HepG2 (cell line): ENCODE results near the gene SLC35B1. TPM values are rescaled to one million over a fixed set of nuclear protein-coding genes. Genes with fewer than 3 reads are reported as not detected.

Experiments used
- CHD2 ChIP-seq: IDR thresholded peaks from 2 replicates; pipeline ENCODE4 v1.6.1; 2011; ENCODE audit warnings: low read depth, low read length, improper control_type of control experiment
- JARID2 ChIP-seq: sonication (generic); formaldehyde crosslinking; IDR thresholded peaks from 2 replicates; pipeline ENCODE4 v1.8.1; 2023; ENCODE audit warnings: missing genetic modification reagents, inconsistent platforms; ENCODE audit not compliant: insufficient replicate concordance
- MAFF ChIP-seq: IDR thresholded peaks from 2 replicates; pipeline ENCODE4 v1.6.1; 2011; ENCODE audit warnings: low read depth, low read length, improper control_type of control experiment
- MBD4 ChIP-seq: IDR thresholded peaks from 2 replicates; pipeline ENCODE4 v1.6.1; 2012; ENCODE audit warnings: low read length, inconsistent platforms, borderline replicate concordance
- MLLT10 ChIP-seq: sonication (generic); formaldehyde crosslinking; IDR thresholded peaks from 2 replicates; pipeline ENCODE4 v1.4.0; 2020; ENCODE audit warnings: missing genetic modification reagents
- MXI1 ChIP-seq: IDR thresholded peaks from 3 replicates; pipeline ENCODE4 v1.6.1; 2012; ENCODE audit warnings: low read depth, low read length, inconsistent platforms, borderline replicate concordance
- NONO ChIP-seq, 2 experiments: fragments of 450-650 bp in 1 of 2; sonication (generic) in 1 of 2; formaldehyde crosslinking in 1 of 2; IDR thresholded peaks in 1 of 2; conservative IDR thresholded peaks in 1 of 2; 2 replicates each; pipeline versions ENCODE4 v1.6.1 to v1.8.0; 2017 to 2022; ENCODE audit warnings: mild to moderate bottlenecking in 1 of 2, missing genetic modification reagents in 1 of 2, moderate library complexity in 1 of 2
- RAD21 ChIP-seq: fragments of 450-650 bp; formaldehyde crosslinking; IDR thresholded peaks from 2 replicates; pipeline ENCODE4 v1.5.0; 2020; ENCODE audit warnings: mild to moderate bottlenecking
- STAT5B ChIP-seq: sonication (generic); formaldehyde crosslinking; IDR thresholded peaks from 2 replicates; pipeline ENCODE4 v1.4.0; 2020; ENCODE audit warnings: missing genetic modification reagents
- U2AF2 ChIP-seq: fragments of 200-400 bp; formaldehyde crosslinking; IDR thresholded peaks from 2 replicates; pipeline ENCODE4 v1.6.1; 2017; ENCODE audit warnings: low read depth, mild to moderate bottlenecking, low read length
- ZBTB3 ChIP-seq: sonication (generic); formaldehyde crosslinking; IDR thresholded peaks from 2 replicates; pipeline ENCODE4 v1.4.0; 2020; ENCODE audit warnings: low read depth, mild to moderate bottlenecking, moderate library complexity, missing genetic modification reagents, borderline replicate concordance
- ZBTB49 ChIP-seq: sonication (generic); formaldehyde crosslinking; IDR thresholded peaks from 2 replicates; pipeline ENCODE4 v1.4.0; 2020; ENCODE audit warnings: missing genetic modification reagents, borderline replicate concordance
- ZNF343 ChIP-seq: sonication (generic); formaldehyde crosslinking; IDR thresholded peaks from 2 replicates; pipeline ENCODE4 v1.4.0; 2020; ENCODE audit warnings: mild to moderate bottlenecking, missing genetic modification reagents
- ZNF530 ChIP-seq: sonication (generic); formaldehyde crosslinking; IDR thresholded peaks from 2 replicates; pipeline ENCODE4 v1.5.0; 2020; ENCODE audit warnings: low read depth, mild to moderate bottlenecking, missing genetic modification reagents
- ZNF75D ChIP-seq: sonication (generic); formaldehyde crosslinking; IDR thresholded peaks from 2 replicates; pipeline ENCODE4 v1.8.1; 2023; ENCODE audit warnings: missing genetic modification reagents, mild to moderate bottlenecking, borderline replicate concordance
- polyA plus RNA-seq, 8 experiments: library from polyadenylated mRNA; depleted of rRNA in 3 of 8; stranded (reverse) in 7 of 8; unstranded in 1 of 8; fragments of >200 nt; fragmentation: Illumina TruSeq in 4 of 8; extraction: Trizol in 4 of 8; gene quantifications; 2 replicates each; pipeline versions ENCODE4 v1.2.1 to v1.2.3, GENCODE V29; 2011 to 2016; ENCODE audit warnings: low read depth in 4 of 8, missing spikeins in 1 of 8, mixed read lengths in 1 of 8; ENCODE audit not compliant: insufficient read depth in 1 of 8
- total RNA-seq, 5 experiments: library from RNA; depleted of rRNA; stranded (reverse); fragments of >200 nt; fragmentation: Illumina TruSeq; extraction: Trizol; gene quantifications; 2 replicates each; pipeline ENCODE4 v1.2.3, GENCODE V29; 2016; ENCODE audit warnings: low read depth in 1 of 5
- TF ChIP-seq, protein P1 (sequence below): sonication (generic); formaldehyde crosslinking; IDR thresholded peaks from 2 replicates; pipeline ENCODE4 v1.4.0; 2020; ENCODE audit warnings: missing genetic modification reagents
- TF ChIP-seq, protein P2 (sequence below): IDR thresholded peaks from 2 replicates; pipeline ENCODE4 v1.6.1; 2018; ENCODE audit warnings: missing genetic modification reagents, mild to moderate bottlenecking, missing compliant biosample characterization
- TF ChIP-seq, protein P3 (sequence below): sonication (generic); formaldehyde crosslinking; IDR thresholded peaks from 2 replicates; pipeline ENCODE4 v1.4.0; 2020; ENCODE audit warnings: missing genetic modification reagents
- TF ChIP-seq, protein P4 (sequence below): sonication (generic); formaldehyde crosslinking; IDR thresholded peaks from 2 replicates; pipeline ENCODE4 v1.4.0; 2020; ENCODE audit warnings: mild to moderate bottlenecking, missing genetic modification reagents
- TF ChIP-seq, protein P5 (sequence below): sonication (generic); formaldehyde crosslinking; IDR thresholded peaks from 2 replicates; pipeline ENCODE4 v1.5.0; 2020; ENCODE audit warnings: missing genetic modification reagents, mild to moderate bottlenecking, borderline replicate concordance

The SLC35B1 gene
- total and polyA plus RNA-seq, 2 of the 13 experiments (the other 11 are each of a cell fraction or from before 2014, with no cell fraction given), result 99.6 to 113 TPM

DNA sequence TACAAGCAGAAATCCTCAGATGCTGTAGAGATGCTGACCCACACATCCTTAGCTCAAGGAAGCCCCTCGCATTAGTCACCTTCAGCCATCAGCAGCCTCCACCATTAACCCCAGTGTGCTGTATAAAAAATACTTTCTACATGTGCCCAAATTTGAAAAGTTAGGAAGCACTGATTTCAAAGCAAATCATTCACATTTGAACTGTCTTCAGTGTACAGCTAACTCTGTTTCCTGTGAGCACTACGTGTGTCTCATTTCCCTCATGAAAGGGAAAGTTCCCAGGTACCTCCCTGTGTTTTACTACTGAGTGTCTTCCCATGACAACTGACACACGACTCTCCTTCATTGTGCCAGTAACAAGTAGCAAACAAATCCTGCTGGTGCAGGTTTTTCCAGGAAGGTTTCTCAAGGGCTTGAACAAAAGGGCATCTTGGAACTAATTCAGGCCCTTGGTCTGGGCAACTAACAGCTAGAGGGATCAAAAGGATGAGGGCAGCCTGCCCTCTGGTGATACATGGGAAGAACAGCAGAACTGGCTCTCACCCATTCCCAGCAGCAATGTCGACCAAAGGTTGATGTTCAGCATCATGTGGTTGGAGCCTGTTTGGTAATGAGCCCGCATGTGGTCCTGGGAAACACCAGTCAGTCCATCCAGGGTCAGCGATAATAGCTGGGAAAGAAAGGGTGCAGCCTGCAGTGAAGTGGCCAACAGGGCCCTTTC, 4.0 kb downstream of the SLC35B1 start (continued):
- TF ChIP-seq MXI1, result peak; percentile 40; the same call in 1 of the 3 replicates
- TF ChIP-seq MBD4, result no peak
- TF ChIP-seq CHD2, result no peak
- TF ChIP-seq, protein P1, sequence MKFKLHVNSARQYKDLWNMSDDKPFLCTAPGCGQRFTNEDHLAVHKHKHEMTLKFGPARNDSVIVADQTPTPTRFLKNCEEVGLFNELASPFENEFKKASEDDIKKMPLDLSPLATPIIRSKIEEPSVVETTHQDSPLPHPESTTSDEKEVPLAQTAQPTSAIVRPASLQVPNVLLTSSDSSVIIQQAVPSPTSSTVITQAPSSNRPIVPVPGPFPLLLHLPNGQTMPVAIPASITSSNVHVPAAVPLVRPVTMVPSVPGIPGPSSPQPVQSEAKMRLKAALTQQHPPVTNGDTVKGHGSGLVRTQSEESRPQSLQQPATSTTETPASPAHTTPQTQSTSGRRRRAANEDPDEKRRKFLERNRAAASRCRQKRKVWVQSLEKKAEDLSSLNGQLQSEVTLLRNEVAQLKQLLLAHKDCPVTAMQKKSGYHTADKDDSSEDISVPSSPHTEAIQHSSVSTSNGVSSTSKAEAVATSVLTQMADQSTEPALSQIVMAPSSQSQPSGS (CRISPR knock-in tag), result 0 out of 2 replicates have a peak, but pooled peaks have one; percentile 30
- no peak for TF ChIP-seq ZNF343 (CRISPR knock-in tag)
- no peak for TF ChIP-seq U2AF2
- TF ChIP-seq ZNF75D (CRISPR knock-in tag), result no peak
- TF ChIP-seq, protein P2, sequence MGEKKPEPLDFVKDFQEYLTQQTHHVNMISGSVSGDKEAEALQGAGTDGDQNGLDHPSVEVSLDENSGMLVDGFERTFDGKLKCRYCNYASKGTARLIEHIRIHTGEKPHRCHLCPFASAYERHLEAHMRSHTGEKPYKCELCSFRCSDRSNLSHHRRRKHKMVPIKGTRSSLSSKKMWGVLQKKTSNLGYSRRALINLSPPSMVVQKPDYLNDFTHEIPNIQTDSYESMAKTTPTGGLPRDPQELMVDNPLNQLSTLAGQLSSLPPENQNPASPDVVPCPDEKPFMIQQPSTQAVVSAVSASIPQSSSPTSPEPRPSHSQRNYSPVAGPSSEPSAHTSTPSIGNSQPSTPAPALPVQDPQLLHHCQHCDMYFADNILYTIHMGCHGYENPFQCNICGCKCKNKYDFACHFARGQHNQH (CRISPR knock-in tag), result peak; percentile 51; the same call in 1 of the 2 replicates
- TF ChIP-seq NONO (IDR thresholded peaks at IDR 0.05), result no peak
- peak; percentile 36; the same call in 1 of the 2 replicates for TF ChIP-seq NONO (CRISPR knock-in tag; conservative IDR thresholded peaks at IDR 0.05)
- TF ChIP-seq MLLT10, result no peak
- TF ChIP-seq, protein P3, sequence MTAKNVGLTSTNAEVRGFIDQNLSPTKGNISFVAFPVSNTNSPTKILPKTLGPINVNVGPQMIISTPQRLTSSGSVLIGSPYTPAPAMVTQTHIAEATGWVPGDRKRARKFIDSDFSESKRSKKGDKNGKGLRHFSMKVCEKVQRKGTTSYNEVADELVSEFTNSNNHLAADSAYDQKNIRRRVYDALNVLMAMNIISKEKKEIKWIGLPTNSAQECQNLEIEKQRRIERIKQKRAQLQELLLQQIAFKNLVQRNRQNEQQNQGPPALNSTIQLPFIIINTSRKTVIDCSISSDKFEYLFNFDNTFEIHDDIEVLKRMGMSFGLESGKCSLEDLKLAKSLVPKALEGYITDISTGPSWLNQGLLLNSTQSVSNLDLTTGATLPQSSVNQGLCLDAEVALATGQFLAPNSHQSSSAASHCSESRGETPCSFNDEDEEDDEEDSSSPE (CRISPR knock-in tag), result peak; percentile 34; the same call in 1 of the 2 replicates
- no peak for TF ChIP-seq JARID2 (CRISPR knock-in tag)
- TF ChIP-seq STAT5B (CRISPR knock-in tag), result no peak
- TF ChIP-seq ZNF530, result no peak
- TF ChIP-seq ZBTB49 (CRISPR knock-in tag), result no peak
- TF ChIP-seq, protein P4, sequence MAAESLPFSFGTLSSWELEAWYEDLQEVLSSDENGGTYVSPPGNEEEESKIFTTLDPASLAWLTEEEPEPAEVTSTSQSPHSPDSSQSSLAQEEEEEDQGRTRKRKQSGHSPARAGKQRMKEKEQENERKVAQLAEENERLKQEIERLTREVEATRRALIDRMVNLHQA (CRISPR knock-in tag), result no peak
- TF ChIP-seq ZBTB3 (CRISPR knock-in tag), result no peak
- TF ChIP-seq MAFF, result no peak
- TF ChIP-seq RAD21, result peak; percentile 87
- TF ChIP-seq, protein P5, sequence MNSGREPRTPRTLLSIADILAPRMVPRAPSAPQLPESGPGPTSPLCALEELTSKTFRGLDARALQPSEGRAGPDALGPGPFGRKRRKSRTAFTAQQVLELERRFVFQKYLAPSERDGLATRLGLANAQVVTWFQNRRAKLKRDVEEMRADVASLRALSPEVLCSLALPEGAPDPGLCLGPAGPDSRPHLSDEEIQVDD (CRISPR knock-in tag), result no peak
